HG03064 (cell line): ENCODE measurements around the gene MYL5.
"Not testable (repeated sequence)": the region's sequence is repeated elsewhere in the genome, so short reads cannot be mapped to it uniquely, and the experiment has no call there.

Experiments
- ATAC-seq: cut with Tn5 transposase; IDR thresholded peaks from one replicate; pipeline ENCODE4 v1.9.1; 2021; ENCODE audit warnings: low read depth; ENCODE audit not compliant: unreplicated experiment

The MYL5 gene

DNA sequence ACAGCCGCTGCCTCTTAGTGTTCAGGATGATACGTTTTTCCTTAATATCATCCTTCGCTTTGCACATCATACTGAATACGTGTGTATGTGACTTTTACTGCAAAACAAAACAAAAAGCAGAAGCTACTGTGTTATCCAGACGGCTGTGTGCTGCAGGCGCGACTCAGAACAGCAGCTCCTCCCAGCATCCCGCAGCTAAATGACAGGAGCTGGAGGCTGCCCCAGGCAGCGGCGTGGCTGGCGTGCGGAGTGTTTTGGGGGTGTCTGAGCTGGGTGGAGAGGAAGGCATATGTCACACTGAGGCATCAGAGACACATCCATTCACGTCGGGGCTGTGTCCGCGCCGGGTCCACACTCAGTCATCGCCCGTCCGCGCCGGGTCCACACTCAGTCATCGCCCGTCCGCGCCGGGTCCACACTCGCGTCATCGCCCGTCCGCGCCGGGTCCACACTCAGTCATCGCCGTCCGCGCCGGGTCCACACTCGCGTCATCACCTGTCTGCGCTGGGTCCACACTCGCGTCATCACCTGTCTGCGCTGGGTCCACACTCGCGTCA lies 47.9 kb downstream of the MYL5 start:
- no peak for ATAC-seq

DNA sequence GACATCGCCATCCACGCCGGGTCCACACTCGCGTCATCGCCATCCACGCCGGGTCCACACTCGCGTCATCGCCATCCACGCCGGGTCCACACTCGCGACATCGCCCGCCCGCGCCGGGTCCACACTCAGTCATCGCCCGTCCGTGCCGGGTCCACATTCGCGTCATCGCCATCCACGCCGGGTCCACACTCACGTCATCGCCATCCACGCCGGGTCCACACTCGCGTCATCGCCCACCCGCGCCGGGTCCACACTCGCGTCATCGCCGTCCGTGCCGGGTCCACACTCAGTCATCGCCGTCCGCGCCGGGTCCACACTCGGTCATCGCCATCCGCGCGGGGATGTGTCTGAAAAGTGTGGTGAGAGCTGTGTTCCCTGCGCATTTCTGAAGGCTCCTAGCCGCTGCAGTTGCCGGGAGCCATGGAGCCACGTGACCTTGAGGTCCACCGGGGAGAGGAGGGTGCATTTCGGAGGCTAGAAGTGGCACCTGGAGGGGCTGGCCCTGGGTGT lies 48.6 kb downstream of the MYL5 start:
- ATAC-seq, result no peak

DNA sequence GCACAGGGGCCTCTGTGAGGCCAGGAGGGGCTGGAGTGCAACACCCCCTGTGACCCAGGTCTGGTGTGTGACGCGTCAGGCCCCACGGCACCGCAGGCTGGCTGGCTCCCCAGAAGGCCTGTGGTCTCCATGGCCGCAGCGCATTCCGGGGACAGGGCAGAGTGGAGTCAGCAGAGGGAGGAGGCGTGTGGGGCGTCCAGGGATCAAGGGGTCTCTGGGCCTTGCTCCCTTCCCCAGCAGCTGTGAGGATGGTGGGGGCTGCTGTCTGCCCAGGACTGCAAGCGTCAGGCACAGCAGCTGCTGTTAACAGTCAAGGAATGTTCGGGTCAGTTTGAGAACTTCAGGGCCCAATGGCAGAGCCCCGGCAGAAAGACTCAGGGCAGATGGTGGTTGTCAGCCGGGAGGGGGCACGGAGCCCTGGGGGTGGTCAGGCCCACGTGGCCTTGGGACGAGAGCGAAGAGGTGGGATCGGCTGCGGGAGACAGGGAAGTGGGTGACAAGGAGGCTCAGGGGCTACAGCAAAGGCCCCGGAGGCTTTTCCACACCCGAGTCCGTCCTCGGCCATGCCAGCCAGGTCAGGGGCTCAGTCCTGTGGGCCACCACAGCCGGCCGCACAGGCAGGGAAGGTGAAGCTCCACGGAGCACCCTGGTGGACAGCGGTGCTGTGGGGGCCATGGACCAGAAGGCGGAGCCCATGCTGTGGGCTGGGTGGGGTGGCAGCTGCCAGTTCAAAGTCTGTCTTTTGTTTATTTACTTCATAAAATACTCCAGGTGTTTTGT lies 49.6 kb downstream of the MYL5 start:
- no peak for ATAC-seq

DNA sequence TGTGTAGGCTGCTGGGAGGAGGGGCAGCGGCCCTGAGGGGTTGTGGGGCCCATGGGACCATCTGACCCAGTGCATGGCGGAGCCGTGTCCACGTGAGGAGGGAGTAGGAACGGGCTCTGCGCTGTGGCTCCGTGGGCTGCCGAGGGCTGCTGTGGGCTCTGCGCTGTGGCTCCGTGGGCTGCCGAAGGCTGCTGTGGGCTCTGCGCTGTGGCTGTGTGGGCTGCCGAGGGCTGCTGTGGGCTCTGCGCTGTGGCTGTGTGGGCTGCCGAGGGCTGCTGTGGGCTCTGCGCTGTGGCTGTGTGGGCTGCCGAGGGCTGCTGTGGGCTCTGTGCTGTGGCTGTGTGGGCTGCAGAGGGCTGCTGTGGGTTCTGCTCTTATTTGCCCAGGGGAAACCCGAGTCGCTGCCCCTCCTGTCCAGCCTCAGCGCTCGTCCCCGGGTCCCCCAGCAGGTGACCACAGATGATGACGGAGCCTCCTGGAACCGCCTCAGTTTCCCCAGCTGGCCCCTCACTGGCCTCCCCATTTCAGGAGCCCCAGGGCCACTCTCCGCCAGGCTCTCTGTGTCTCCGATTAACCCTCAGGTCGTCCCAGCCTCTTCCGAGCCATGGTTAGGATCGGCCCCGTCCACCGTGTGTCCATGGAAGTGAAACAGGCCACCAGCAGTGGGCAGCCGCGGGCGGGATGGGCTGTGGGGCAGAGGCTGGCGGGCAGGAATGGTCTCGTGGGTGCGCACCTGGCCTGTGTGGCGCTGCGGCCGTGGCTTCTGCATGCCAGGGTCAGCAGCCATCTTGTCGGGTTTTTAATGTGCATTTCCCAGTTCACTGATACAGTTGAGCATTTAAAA lies 51.3 kb downstream of the MYL5 start:
- no peak for ATAC-seq

DNA sequence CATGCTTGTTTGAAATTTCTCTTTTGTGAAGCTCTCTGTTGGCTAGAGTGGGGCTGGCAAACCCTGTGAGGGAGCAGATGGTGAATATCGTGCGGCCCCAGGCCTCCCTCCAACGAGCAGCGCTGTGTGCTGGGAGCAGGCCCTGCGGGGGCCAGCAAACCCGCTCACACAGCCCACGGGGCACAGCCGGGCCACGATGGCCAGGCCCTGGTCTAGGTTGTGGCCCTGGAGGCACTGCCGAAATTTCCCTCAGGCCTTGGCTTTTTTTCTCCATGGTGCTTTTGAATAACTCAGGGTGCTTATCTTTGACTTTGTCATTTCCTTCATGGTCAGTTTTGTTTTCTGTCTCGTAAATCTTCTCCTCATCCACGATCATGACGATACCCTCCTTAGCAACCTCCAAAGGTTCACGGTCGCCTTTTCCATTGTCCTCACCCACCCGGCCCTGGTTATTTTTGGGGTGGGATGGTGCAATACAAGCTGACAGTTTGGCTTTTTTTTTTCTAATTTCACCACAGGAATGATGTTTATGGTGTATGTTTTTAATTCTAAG lies 52.0 kb downstream of the MYL5 start:
- no peak for ATAC-seq

DNA sequence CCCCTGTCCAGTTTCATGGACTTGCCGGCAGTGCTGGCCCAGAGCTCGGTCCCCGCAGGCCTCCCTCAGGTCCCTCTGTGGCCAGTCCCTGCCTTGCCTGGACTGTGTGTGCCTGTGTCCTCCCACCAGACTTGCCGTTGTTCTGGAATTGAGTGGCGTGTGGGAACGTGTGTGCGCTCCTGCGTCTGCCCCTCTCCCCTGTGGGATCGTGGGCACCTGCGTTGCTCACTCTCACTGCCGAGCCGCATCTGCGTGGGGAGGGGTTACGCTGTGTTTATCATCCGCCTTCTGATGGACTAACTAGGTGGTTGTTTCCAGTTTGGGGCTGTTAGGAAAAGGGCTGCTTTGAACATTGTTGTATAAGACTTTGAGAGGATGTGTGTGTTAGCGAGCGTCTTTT lies 52.5 kb downstream of the MYL5 start:
- no peak for ATAC-seq

DNA sequence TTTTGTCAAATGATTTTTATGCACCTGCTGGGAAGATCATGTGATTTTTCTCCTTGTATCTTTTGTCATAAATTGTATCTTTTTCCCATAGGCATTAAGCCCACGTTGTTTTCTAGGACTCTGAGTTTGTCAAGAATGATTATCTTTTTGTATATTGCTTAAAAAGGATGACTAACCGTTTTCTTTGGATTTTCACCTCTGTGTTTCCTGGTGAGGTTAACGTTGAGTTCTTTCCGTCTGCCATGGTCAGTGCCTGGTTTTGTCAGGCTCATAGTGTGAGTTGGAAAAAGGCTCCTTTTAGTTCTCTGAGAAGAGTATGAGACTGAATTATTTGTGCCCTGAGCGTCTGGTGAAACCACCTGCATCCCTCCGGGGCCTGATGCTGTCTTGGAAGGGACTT lies 53.2 kb downstream of the MYL5 start:
- ATAC-seq, result no peak

DNA sequence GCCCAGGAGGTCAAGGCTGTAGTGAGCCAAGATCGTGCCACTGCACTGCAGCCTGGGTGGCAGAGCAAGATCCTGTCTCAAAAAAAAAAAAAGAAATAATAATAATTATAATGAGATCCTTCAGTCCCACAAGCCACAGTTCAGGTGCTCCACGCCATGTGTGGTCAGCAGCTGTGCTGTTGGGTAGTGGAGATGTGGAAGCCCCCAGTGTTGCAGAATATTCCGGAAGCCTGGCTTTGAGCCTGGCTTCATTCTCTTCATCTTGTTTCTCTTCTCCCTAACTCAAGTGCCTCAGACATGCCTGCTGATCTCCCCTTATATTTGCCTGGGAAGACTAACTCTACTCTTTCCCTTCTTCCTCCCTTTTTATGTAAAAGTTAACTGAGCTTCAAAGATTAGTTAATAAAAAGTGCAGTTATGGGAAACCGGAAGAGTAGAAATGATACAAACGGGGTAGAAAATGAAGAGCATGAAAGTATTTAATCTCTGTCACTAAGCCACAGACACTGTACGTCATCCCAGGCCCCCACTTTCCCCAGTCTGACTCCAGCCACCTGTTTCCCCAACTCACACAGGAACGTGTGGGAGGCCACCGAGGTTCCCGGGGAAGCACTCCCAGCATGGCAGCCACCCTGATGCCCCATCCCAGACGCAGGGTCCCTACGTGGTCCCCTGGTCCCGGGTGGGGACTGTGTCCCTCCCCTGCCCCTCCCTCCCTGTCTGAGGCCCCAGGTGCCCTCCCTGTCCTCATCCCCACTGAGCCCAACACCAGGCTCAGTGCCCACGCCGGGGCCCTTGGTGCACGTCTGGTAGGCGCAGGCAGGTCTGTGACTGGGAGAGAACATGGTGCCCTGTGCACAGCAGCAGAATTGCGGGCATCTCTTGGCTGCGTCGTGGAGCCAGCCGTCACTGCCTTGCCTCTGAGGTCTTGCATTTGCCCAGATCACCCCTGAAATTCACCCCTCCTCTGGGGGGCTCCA lies 55.3 kb downstream of the MYL5 start:
- no peak for ATAC-seq

DNA sequence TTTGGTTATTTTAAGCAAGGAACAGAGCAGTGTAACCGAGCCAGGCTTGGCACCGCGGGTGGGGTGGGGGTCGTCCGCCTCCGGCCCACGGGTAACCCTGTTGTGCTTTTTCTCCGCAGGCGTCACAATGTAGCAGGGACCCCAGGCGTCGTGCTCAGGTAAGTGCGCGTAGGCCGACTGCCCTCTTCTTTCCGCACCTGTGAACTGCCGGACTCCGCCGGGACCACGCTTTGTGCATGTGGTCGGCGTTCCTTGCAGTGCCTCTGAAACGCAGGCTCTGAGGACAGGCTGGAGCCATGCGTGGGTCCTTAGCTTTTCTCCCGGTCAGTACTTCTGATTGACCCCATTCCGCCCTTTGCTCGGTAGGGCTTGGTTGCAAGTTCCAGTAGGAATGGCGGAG lies 56.2 kb downstream of the MYL5 start:
- ATAC-seq, result no peak

DNA sequence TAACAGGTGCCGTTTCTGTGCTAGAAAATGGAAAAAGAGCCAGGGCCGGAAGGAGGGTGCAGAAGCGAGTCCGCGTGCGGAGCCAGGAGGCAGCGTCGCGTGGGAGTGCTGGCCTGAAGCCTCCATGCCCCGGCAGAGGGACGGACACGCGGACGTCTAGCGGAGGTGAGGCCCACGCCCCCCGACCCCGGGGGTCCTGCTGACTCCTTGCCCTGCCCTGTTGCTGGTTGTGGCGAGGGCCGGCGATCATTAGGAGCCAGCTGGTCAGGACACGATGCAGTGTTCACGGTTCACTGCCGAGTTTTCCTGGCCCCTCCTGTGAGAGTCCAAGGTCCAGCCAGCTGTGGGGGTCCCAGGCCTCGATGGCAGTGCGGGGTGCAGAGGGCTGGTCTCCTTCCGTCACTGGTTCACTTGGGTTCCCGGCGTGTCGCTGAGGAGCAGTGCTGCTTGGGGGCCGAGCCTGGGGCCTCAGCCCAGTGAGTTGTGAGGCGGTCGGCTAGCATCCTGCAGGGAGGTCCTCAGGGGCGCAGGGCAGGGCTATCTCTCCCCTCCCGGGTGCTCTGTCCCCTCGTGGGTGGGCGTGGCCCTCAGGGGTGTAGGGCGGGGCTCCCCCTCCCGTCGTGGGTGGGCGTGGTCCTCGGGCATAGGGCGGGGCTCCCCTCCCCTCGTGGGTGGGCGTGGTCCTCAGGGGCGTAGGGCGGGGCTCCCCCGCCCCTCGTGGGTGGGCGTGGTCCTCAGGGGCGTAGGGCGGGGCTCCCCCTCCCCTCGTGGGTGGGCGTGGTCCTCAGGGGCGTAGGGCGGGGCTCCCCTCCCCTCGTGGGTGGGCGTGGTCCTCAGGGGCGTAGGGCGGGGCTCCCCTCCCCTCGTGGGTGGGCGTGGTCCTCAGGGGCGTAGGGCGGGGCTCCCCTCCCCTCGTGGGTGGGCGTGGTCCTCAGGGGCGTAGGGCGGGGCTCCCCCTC lies 56.9 kb downstream of the MYL5 start:
- ATAC-seq, result not testable (repeated sequence)
